HEK293T (cell line): Measurements from ENCODE around the gene GSTO2.

Source experiments
- CTCF ChIA-PET: fragments of 350-600 bp; formaldehyde crosslinking; extraction: SDS; loops from one replicate; lab custom pipeline; 2021; ENCODE audit warnings: antibody characterized with exemption, inconsistent platforms; lab: Yijun Ruan, JAX
- POLR2A ChIA-PET: fragments of 350-600 bp; formaldehyde crosslinking; extraction: SDS; loops from one replicate; lab custom pipeline; 2020; ENCODE audit warnings: antibody characterized with exemption, inconsistent platforms; lab: Yijun Ruan, JAX
- DNase-seq: peaks from one replicate; pipeline ENCODE4 v3.0.0; 2012; ENCODE audit warnings: mixed read lengths; ENCODE audit errors: extremely low spot score
- ARNT ChIP-seq: fragments of 450-650 bp; IDR thresholded peaks from 2 replicates; pipeline ENCODE4 v1.6.1; 2017; ENCODE audit warnings: mild to moderate bottlenecking
- BHLHE40 ChIP-seq: fragments of 450-650 bp; IDR thresholded peaks from 2 replicates; pipeline ENCODE4 v1.6.1; 2016; ENCODE audit warnings: mild to moderate bottlenecking, moderate library complexity, borderline replicate concordance
- CTBP1 ChIP-seq: fragments of 450-650 bp; IDR thresholded peaks from 2 replicates; pipeline ENCODE4 v1.6.1; 2016; ENCODE audit warnings: borderline replicate concordance
- ELF4 ChIP-seq: fragments of 450-650 bp; IDR thresholded peaks from 2 replicates; pipeline ENCODE4 v1.6.1; 2017; ENCODE audit warnings: antibody characterized with exemption
- FOXA1 ChIP-seq: fragments of 450-650 bp; IDR thresholded peaks from 2 replicates; pipeline ENCODE4 v1.6.1; 2016; ENCODE audit warnings: mild to moderate bottlenecking
- FOXK2 ChIP-seq: fragments of 450-650 bp; IDR thresholded peaks from 2 replicates; pipeline ENCODE4 v1.6.1; 2016; ENCODE audit warnings: mild to moderate bottlenecking
- FOXM1 ChIP-seq: fragments of 450-650 bp; IDR thresholded peaks from 2 replicates; pipeline ENCODE4 v1.6.1; 2017; ENCODE audit warnings: mild to moderate bottlenecking, borderline replicate concordance
- HDGF ChIP-seq: fragments of 450-650 bp; IDR thresholded peaks from 2 replicates; pipeline ENCODE4 v1.6.1; 2017; ENCODE audit warnings: antibody characterized with exemption, borderline replicate concordance
- L3MBTL2 ChIP-seq: fragments of 450-650 bp; conservative IDR thresholded peaks from 2 replicates; pipeline ENCODE4 v1.6.1; 2016; ENCODE audit warnings: mild to moderate bottlenecking
- LEF1 ChIP-seq: fragments of 450-650 bp; IDR thresholded peaks from 2 replicates; pipeline ENCODE4 v1.6.1; 2017; ENCODE audit warnings: mild to moderate bottlenecking, borderline replicate concordance
- NFRKB ChIP-seq: fragments of 450-650 bp; IDR thresholded peaks from 2 replicates; pipeline ENCODE4 v1.6.1; 2016; ENCODE audit warnings: mild to moderate bottlenecking, moderate library complexity
- PKNOX1 ChIP-seq: fragments of 450-650 bp; IDR thresholded peaks from 2 replicates; pipeline ENCODE4 v1.6.1; 2016
- SP1 ChIP-seq: fragments of 450-650 bp; IDR thresholded peaks from 2 replicates; pipeline ENCODE4 v1.6.1; 2017
- SUZ12 ChIP-seq: fragments of 450-650 bp; IDR thresholded peaks from 2 replicates; pipeline ENCODE4 v1.6.1; 2016; ENCODE audit warnings: mild to moderate bottlenecking
- TARDBP ChIP-seq: fragments of 450-650 bp; IDR thresholded peaks from 2 replicates; pipeline ENCODE4 v1.6.1; 2016
- ZNF384 ChIP-seq: fragments of 450-650 bp; IDR thresholded peaks from 2 replicates; pipeline ENCODE4 v1.6.1; 2016

The GSTO2 gene

GRCh38 chr10:104293781-104294321, 24.9 kb downstream of the GSTO2 start:
- POLR2A ChIA-PET, result no interaction called here
- CTCF ChIA-PET, result interaction anchor here (1.3 to 3.0 kb wide), 2 partner anchors 19 to 74 kb away, joined by 3 to 25 read pairs; no protein-coding TSS in a partner anchor
- no peak for TF ChIP-seq LEF1
- TF ChIP-seq HDGF, result no peak
- no peak for TF ChIP-seq ZNF384
- TF ChIP-seq L3MBTL2, result no peak
- no peak for TF ChIP-seq NFRKB
- no peak for TF ChIP-seq ARNT
- no peak for TF ChIP-seq PKNOX1
- TF ChIP-seq ELF4, result no peak
- TF ChIP-seq TARDBP, result no peak
- DNase-seq, result no peak

GRCh38 chr10:104296687-104297436, 27.9 kb downstream of the GSTO2 start:
- TF ChIP-seq SUZ12 (no peak), BHLHE40 (no peak), NFRKB (no peak)
- no peak for DNase-seq
- ChIA-PET CTCF (interaction anchor here (0.6 to 3.0 kb wide), 3 partner anchors 9 to 1015 kb away, joined by 3 to 13 read pairs (median 8); no protein-coding TSS in a partner anchor), POLR2A (no interaction called here)

GRCh38 chr10:104297697-104298660, 29.0 kb downstream of the GSTO2 start:
- no peak for TF ChIP-seq SP1
- TF ChIP-seq HDGF, result no peak
- no peak for TF ChIP-seq ELF4
- TF ChIP-seq ZNF384, result no peak
- TF ChIP-seq SUZ12, result no peak
- no peak for TF ChIP-seq PKNOX1
- ChIA-PET CTCF (interaction anchor here (0.7 to 1.1 kb wide), 5 partner anchors 8 to 585 kb away, joined by 3 to 5 read pairs (median 3); partner anchors contain the start of gene CFAP58), POLR2A (no interaction called here)
- DNase-seq, result peak; percentile 84

GRCh38 chr10:104299031-104299904, 30.3 kb downstream of the GSTO2 start:
- DNase-seq, result no peak
- CTCF ChIA-PET, result interaction anchor here (0.7 to 1.1 kb wide), 4 partner anchors 7 to 52 kb away, joined by 3 to 5 read pairs (median 4); no protein-coding TSS in a partner anchor
- TF ChIP-seq FOXK2, result no peak
- TF ChIP-seq PKNOX1, result no peak
- TF ChIP-seq TARDBP, result no peak
- TF ChIP-seq HDGF, result no peak
- TF ChIP-seq ELF4, result no peak
- no peak for TF ChIP-seq SUZ12
- no peak for TF ChIP-seq NFRKB
- no peak for TF ChIP-seq CTBP1
- TF ChIP-seq ARNT, result no peak
- TF ChIP-seq FOXA1, result no peak
- no peak for TF ChIP-seq SP1
- TF ChIP-seq ZNF384, result no peak
- no peak for TF ChIP-seq L3MBTL2
- TF ChIP-seq FOXM1, result no peak
- TF ChIP-seq BHLHE40, result no peak
- no peak for TF ChIP-seq LEF1
- POLR2A ChIA-PET, result no interaction called here

- TF ChIP-seq TARDBP (no peak), NFRKB (no peak), BHLHE40 (no peak), FOXK2 (no peak), SUZ12 (no peak), L3MBTL2 (no peak), LEF1 (no peak), FOXM1 (no peak), PKNOX1 (no peak), SP1 (no peak), CTBP1 (no peak), HDGF (no peak), ARNT (no peak)
- no peak for DNase-seq
- POLR2A ChIA-PET, result no interaction called here
- CTCF ChIA-PET, result interaction anchor here (0.6 to 0.9 kb wide), 2 partner anchors 9 to 20 kb away, joined by 3 read pairs; no protein-coding TSS in a partner anchor
These were observed 31.2 kb downstream of the GSTO2 start for GRCh38 chr10:104300002-104300735.
